GM18511 (cell line): ENCODE data around the gene OXNAD1.

Experiments
- ATAC-seq: cut with Tn5 transposase; IDR thresholded peaks from one replicate; pipeline ENCODE4 v1.9.1; 2021; ENCODE audit warnings: mild to moderate bottlenecking, moderate library complexity; ENCODE audit not compliant: unreplicated experiment

Gene OXNAD1

GRCh38 chr3:16264708-16265454 is at the start of gene OXNAD1, which contains the start of gene DPH3:
Gene OXNAD1, plus strand, starts transcription at chr3:16265212. Its CDS starts 5,741 bp downstream, at chr3:16270953.
Gene DPH3, minus strand, starts transcription at chr3:16264943. Its CDS starts 67 bp downstream, at chr3:16264876.
- peak; percentile 98 for ATAC-seq

- no peak for ATAC-seq
Measured at GRCh38 chr3:16216373-16216935, 48.6 kb upstream of the OXNAD1 start.

- ATAC-seq: no peak
Measured at GRCh38 chr3:16219777-16220176, 45.2 kb upstream of the OXNAD1 start.

- no peak for ATAC-seq
Measured at GRCh38 chr3:16221990-16222389, 43.0 kb upstream of the OXNAD1 start.

GRCh38 chr3:16222547-16222946 is 42.5 kb upstream of the OXNAD1 start:
- ATAC-seq: no peak

GRCh38 chr3:16224325-16224724 is 40.7 kb upstream of the OXNAD1 start:
- ATAC-seq: no peak

- ATAC-seq: no peak
Measured at GRCh38 chr3:16227566-16227965, 37.4 kb upstream of the OXNAD1 start.

- ATAC-seq: no peak
Measured at GRCh38 chr3:16229681-16230080, 35.3 kb upstream of the OXNAD1 start.

- ATAC-seq: no peak
Measured at GRCh38 chr3:16231983-16232382, 33.0 kb upstream of the OXNAD1 start.

GRCh38 chr3:16233806-16234205 is 31.2 kb upstream of the OXNAD1 start:
- no peak for ATAC-seq

GRCh38 chr3:16234281-16234680 is 30.7 kb upstream of the OXNAD1 start:
- no peak for ATAC-seq

- ATAC-seq: no peak
Measured at GRCh38 chr3:16236030-16236639, 28.9 kb upstream of the OXNAD1 start.

- ATAC-seq: no peak
Measured at GRCh38 chr3:16236856-16237393, 28.1 kb upstream of the OXNAD1 start.

GRCh38 chr3:16239086-16239770 is 25.8 kb upstream of the OXNAD1 start:
- ATAC-seq: no peak

- ATAC-seq: no peak
Measured at GRCh38 chr3:16239780-16240179, 25.2 kb upstream of the OXNAD1 start.

GRCh38 chr3:16240229-16241023 is 24.6 kb upstream of the OXNAD1 start:
- ATAC-seq: no peak

- ATAC-seq: no peak
Measured at GRCh38 chr3:16241225-16241624, 23.8 kb upstream of the OXNAD1 start.

GRCh38 chr3:16242177-16242576 is 22.8 kb upstream of the OXNAD1 start:
- no peak for ATAC-seq

GRCh38 chr3:16243706-16244490 is 21.1 kb upstream of the OXNAD1 start:
- no peak for ATAC-seq

GRCh38 chr3:16245609-16246008 is 19.4 kb upstream of the OXNAD1 start:
- ATAC-seq: no peak
